GM18499 (cell line): Measurements from ENCODE around the gene FBXL14.
"Not testable (repeated sequence)": the region's sequence is repeated elsewhere in the genome, so short reads cannot be mapped to it uniquely, and the experiment has no call there.

Experiments used
- ATAC-seq: cut with Tn5 transposase; IDR thresholded peaks from one replicate; pipeline ENCODE4 v1.9.1; 2021; ENCODE audit warnings: moderate number of reproducible peaks; ENCODE audit not compliant: insufficient read depth, unreplicated experiment

FBXL14 gene

DNA sequence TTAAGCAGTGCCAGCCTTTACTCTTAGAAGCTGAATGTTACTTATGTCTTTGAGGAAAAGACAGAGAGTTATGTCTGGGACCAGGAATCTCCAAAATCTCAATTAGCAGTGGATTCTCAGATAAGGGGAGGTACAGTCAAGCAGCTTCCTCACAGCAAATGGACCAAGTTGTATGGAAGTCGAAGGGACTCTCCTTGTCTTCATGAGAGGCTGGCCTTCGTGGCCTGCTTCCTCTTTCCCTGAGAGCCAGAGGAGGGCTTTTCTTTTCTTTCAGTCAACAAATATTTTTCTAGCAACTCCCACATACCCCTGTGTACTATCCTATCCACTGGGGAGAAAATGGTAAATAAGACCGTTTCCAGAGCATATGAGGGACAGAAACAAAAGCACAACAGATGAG lies 28.0 kb upstream of the FBXL14 start:
- no peak for ATAC-seq

DNA sequence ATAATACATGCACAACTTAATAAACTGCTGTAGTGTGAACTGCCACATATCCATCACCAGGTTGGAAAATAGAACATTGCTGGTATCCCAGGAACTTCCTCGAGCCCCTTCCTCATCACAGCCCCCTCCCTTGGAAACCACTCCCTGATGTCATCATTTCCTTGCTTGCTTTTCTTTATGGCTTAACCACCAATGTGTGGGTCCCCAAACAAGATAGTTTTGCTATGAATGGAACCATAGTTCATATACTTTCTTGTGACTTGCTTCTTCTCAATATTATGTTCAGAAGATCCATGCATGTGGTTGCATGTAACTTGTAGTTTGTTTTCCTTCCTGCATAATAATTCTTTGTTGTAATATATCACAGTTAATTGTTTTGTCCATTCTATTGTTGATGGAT lies 25.7 kb upstream of the FBXL14 start:
- ATAC-seq, result no peak

GRCh38 chr12:1619587-1619986 lies 25.2 kb upstream of the FBXL14 start:
- no peak for ATAC-seq

- no peak for ATAC-seq
Measured at GRCh38 chr12:1619159-1619558, 24.8 kb upstream of the FBXL14 start.

DNA sequence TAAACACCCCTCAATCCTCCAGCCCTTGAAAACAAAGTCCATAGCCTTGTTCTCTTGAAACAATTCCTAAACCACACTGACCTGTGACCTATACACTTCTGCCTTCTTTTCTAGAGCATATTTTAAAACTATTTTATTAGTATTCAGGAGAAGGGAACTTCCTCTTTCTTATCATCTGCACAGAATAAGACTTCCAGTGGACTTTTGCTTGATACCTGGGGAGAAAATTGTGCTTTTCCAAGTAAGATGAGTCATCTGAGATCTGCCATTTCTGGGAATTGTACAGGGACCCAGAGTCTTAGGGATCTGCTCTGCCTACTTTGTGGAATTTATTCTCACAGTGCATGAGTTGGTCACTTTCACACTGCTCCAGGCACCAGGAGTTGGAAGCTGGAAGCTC lies 24.1 kb upstream of the FBXL14 start:
- ATAC-seq, result no peak

- no peak for ATAC-seq
Measured at GRCh38 chr12:1616233-1617066, 22.1 kb upstream of the FBXL14 start.

DNA sequence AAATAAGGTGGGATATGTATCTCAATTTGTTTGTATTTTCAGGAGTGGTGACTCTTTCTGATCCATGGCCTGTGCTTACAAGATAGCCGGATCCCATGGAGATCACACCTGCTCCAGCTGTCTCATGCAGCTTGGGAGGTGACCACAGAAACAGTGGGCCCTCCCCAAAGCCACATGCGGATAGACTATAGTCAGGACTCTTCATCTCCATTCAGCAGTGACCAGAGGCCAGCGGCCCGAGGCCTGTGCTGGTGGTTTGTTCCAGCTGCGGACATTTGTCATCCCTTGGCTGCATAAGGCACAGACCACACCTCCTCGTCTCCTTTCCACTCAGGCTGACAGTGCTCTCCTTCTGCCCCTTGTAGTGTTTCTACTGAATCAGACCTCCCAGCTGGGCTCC lies 20.0 kb upstream of the FBXL14 start:
- ATAC-seq, result no peak

DNA sequence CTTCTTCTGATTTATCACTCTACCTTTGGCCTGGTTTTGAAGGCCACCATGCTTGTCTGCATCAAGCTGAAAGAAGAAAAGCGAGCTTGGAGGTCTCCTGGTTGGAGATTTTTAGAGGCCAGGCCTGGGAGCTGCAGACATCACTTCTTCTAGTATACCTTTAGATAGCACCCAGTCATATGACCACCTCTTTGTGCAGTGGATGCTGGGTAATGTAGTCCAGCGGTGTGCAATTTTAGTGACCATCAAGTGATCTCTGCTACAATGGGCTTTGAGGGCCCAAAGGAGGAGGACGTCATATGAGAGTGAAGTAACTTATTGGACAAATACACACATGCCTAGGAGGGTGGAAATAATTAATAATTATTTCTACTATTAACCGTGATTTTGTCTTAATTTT lies 19.5 kb upstream of the FBXL14 start:
- no peak for ATAC-seq

DNA sequence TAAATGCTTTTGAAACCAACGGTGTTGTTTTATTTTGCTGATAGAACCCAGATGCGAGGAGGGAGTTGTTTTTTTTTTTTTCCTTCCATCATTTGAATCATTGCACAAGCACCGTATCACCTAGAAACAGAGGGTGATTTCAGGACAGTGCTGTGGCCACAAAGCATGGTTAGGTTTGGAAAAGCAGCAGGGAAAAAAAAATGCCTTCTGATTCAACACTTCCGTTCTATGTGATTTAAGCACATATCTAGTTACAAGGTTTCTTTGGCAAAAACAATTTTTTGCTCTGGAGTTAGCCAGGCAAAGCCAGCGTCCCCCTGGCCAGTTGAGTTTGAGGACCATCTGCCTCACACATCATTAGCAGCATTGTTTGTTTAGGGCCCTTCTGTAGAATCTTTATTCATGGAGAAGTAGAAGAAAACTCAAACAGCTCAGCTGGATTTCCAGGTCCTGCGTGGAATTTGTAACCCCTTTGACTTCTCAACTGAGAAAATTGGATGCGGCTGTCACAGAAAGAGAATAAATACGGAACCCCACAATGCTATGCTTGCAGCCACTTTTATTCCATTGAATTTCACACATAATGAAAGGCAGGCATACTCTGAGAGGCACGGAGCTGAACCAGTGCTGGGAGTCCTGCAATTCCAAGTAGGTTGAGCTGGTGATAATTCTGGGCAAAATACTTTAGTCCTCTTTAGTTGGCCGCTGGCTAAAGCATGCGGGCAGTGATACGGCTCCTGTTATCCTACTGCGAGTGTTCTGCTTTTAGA lies 17.6 kb upstream of the FBXL14 start:
- ATAC-seq, result no peak

- ATAC-seq, result no peak
Measured at GRCh38 chr12:1610072-1610643, 15.8 kb upstream of the FBXL14 start.

DNA sequence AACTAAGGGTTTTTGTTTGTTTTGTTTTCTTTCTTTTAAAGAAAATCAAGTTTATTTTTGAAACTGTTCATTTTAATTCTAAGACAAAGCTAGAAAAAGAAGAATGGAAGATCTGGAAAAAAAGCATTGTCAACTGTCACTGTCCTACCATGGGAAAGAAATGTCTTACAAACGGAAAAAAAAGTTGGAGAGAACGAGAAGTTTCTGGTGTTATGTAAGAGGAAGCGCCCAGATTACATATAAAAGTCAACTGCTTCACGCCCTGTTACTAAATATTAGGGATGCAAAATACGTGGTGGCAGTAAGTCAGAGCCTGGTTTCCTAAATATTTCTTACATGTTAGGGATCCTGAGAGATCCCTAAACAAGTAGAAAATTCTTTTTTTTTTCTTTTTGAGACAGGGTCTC lies 14.3 kb upstream of the FBXL14 start:
- no peak for ATAC-seq

DNA sequence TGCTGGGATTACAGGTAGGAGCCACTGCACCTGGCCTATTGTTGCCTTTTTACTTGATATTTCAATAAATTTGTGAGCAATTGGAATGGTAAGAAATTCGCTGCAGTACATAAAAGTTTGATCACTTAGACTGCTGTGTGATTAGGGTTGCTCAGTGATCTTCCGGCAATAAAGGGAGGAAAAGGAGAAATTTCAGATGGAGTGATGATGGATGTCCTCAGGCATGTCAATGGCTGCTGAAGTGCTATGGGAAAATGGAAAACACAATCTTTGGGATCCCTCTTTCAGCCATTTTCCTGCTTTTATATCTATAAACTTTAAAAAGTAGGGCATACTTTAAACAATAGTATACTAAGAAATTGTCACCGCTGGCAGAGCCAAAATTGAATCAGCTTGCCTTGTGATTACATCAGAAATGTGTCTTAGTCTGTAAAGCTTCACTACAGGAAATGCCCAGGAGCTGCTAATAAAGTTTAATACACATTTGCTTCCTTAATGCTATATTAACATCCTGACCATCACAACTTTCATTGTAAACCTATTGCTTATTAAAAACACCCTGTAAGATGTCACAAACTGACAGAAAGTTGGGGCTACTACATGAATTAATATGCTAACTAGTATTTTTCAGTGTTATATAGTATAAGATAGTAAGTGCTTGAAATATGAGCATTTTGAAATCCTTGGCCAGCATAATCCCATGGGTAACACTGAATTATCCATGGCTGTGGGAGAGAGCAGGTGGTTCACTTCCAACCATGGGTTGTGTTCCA lies 13.7 kb upstream of the FBXL14 start:
- ATAC-seq, result no peak

GRCh38 chr12:1606021-1606622 lies 11.7 kb upstream of the FBXL14 start:
- ATAC-seq, result peak; percentile 51

GRCh38 chr12:1605129-1606020 lies 11.0 kb upstream of the FBXL14 start:
- ATAC-seq, result peak; percentile 12

- no peak for ATAC-seq
Measured at GRCh38 chr12:1604464-1604863, 10.1 kb upstream of the FBXL14 start.

DNA sequence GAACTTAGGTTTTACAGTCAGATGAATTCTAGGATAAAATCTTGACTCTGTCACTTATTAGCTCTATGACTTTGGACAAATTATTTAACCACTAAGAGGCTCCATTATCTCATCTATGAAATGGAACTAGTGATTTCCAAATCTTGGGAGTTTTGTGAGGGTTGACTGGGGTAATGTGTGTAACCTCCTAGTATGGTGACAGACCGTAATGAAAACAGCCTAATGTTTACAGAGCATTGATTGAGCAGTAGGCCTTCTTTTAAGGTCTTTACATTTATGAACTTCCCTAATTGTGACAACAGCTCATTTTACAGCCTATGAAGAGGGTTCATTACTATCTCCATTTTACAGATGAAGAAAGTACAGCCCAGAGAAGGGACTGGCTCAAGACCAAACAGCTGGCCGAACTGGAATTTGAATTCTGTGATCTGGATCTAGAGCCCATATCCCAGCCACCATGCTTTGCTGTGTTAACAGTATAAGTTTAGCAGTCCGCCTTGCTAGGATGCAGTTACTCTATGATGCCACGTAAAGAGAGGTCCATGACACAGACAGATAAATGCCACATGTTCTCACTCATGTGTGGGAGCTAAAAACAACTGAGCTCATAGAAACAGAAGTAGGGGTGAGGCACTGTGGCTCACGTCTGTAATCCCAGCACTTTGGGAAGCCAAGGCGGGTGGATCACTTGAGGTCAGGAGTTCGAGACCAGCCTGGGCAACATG lies 9.1 kb upstream of the FBXL14 start:
- no peak for ATAC-seq

GRCh38 chr12:1602706-1603105 lies 8.3 kb upstream of the FBXL14 start:
- not testable (repeated sequence) for ATAC-seq

- ATAC-seq, result no peak
Measured at GRCh38 chr12:1598757-1599156, 4.4 kb upstream of the FBXL14 start.
